Activated CD8-positive, alpha-beta memory T cell treated with anti-CD3 and anti-CD28 coated beads for 24 hours (primary cell): ENCODE data around the gene NF2.

Experiments
- DNase-seq: peaks from one replicate; pipeline ENCODE4 v3.0.0-alpha.2; 2020

The NF2 gene

DNA sequence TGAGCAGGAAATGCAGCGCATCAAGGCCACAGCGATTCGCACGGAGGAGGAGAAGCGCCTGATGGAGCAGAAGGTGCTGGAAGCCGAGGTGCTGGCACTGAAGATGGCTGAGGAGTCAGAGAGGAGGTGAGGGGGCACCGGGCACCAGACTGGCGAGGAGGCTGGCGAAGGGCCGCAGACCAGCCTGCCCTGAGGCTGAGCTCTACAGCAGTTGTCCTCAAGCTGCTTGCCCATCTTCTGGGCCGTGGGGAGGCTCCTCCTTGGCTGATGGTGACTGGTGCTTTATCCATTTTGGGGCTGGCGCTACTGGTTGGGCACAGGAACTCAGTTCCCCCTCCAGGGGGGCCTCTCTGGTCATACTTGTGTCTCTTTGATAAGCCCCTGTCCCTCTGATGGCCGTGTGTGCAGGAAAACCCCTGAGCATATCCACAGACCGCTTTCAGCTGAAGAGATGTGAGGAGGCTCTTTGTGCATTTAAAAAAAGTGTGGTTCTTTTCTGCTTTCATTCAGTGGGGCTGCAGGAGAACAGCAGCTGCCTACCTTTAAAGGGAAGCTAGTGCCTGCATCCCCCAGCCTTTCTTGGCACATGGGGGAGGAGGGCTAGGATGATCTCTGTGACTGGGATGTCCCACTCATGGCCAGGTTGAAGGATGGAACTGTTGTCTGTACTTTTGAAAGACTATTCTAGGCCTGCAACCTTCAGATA is 70.1 kb downstream of the NF2 start:
- DNase-seq, result no peak

DNA sequence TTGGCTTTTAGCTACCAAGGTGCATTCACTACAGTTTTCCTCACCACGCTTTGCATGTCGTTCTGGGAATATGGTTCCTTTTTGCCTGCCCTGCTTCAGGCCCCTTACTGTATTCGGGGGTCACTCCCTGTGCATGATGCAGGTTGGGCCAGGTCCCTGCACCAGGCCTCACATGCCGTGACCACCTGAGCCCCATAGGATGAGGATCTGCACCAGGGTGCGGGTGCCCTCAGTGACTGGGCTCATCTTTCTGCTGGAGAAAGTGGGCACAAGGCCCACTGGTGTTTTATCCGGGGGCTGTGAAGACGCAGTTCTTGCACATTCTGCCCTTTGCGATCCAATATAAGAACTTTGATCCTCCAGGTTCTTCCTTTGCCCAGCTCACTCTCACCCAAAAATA is 70.7 kb downstream of the NF2 start:
- DNase-seq, result no peak

DNA sequence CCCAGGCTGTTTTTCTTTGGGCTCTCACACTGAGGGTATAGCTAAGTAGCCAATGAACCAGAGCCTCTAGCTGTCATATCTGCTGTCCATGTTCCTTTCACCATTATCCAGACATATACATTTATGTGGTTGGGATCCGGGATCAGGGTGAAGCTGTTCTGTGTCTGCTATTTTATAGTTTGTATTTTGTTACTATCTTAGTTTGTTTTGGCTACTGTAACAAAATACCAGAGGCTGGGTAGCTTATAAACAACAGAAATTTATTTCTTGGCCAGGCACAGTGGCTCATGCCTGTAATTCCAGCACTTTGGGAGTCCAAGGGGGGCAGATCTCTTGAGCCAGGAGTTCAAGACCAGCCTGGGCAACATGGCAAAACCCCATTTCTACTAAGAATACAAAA is 75.9 kb downstream of the NF2 start:
- no peak for DNase-seq

DNA sequence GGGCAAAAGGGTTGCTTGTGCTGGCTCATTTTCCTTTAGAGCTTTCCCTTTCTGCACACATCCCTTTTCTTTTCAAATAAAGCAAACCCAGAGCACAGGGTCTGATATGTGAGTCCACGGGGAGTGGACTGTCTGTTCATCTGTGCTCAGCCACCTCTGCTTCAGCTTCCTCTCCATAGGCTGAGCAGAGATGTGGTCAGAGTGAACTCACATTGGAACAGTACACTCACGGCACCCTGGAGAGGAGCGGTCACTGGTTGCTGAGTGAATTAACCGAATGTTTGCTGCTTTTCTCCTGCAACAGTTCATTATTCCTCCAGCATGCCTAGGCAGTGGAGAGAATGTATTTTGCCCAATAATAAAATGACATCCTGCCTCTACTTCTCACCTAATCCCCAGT is 80.1 kb downstream of the NF2 start:
- DNase-seq, result no peak

DNA sequence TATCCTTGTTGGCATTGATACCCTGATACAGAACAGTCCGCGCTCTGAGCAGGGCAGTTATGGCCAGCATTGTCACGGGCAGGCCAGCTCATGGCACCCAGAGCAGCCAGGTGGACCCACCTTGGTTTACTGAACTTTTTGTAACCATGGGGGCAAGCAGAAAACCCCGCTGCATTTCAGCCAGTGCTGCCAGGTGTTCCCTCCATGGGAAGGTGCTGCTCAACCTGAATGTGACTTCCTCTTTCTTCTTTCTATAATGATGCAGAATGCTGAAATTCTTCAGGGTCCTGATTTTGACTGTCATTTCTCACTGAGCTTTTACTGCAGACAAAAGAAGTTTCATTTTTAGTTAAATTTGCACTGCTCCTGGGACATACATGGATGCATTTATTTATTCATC is 80.8 kb downstream of the NF2 start:
- no peak for DNase-seq

DNA sequence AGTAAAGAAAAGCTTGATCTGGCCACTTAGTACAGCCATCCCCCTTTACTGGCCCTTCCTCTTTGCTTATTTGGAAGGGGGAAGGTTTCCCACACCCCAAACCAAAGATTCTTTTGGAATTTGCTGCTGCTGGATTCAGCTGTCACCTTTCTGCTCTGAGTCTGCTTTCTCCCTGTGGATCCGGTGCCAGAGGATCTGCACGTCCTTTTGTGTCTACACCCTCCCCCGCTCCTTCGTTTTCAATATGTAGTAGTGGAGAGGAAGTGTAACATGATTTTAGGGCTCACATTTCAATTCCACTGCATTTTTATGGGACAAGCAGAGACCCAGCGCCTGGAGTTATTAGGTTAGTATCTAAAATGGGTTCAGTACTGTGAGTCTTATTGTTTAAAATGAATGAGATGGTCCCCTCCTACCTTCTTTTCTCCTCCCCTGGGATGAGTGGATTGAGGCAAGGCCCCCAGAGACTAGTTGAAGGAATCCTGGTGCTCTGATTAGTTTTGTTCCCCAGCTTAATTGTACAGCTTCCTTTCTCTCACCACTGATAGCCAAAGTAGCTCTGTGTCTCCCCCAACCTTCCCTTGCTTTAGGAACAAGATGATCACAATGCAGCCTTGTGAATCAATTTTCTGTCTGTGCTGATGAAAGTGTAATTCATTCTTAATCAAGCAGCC is 85.9 kb downstream of the NF2 start:
- no peak for DNase-seq

DNA sequence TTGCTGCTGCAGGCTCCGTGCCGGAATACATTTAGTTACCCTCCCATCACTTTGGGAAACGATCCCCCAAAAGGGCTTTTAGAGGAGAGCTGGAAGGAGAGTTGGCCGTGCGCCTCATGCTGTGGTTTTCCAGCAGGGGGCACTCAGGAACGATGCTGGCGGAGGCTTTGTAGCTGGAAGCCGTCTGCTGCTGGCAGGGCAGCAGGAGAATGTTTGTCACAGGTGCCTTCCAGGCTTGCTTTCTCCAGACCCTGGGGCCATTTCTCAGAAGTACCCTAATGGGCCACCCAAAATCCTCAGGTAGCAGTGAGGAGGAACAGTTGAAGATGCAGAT is 86.4 kb downstream of the NF2 start:
- DNase-seq, result peak; percentile 69

DNA sequence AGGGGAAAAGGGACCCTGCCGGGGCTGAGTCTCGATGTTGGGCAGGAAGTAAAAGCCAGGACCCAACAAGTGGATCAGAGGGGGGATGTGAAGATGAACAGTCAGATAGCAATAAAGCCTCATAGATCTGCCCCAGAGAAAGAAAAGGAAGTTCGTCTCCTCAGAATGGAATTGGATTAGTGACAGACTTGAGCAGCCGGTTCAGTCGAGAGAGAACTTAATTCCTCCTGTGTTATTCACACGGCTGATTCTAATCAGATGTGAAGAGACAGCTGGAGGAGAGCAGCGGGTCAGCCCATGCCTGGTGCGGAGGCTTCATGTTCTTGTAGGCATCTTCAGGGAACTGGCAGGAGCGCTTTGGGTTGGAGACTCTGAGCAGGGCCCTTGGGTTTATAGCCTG is 87.0 kb downstream of the NF2 start:
- DNase-seq, result no peak

DNA sequence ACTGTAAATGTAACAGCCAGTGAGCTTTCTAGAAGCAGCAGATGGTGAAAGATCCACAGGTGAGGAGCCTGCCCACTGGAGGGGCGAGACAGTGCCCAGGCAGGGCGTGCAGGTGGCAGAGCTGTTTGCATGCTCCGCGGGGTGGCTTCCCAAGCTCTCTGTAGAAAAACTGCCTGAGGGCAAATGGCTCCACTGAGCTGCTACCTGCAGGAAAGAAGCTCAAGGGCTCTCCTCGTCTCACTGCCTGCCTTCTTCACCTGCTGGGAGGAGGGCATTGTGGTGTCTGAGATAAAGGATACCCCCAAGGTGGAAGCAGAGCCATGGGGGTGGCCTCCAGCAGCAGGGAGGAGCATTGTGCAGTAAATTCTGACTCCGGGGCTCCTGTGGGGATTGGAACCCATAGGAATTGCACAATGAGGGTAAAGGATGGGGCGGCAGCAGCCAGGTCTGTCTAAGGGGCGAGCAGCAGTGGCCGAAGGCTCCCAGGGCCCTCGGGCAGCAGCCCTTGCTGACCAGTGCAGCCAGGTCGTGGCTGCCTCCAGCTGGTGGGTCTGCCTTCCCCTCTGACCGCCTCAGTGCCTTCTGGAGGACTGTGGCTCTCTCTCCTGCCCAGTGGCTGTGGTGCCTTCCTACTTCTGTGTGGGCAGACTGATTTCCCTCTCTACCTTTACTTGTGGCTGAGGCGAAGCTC is 88.3 kb downstream of the NF2 start:
- no peak for DNase-seq

DNA sequence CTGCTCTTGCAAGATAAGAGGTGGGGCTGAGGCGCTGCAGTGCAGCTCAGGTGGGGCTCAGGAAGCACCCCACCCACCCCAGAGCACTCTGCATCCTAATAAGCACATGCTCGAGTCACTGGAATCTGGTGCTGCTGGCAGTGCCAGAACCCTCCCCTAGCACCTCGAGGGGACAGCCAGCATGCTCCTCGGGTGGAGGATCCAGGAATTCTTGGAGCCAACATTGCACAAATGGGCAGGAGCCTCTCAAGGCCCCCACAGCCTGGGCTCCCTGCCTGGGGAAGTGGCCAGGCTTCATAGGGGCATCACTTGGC is 88.9 kb downstream of the NF2 start:
- no peak for DNase-seq

DNA sequence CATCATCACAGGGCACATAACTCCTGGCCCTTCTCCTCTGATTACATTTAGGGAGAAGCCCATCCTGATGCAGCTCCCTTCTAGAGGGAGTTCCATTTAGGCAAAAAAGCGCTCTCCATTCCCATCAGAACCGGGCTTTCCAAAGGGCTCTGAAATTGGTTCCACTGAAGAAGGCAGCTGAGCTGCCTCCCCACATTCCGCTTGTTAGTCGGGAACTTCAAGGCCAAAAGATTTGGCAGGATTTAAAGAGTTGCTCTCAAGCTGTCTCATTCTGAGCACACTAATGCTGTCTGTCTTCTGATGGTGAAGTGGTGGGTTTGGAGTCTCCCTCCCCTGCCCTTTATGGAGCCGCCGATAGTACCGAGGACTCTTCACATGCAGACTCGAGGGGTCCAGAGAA is 89.7 kb downstream of the NF2 start:
- no peak for DNase-seq

DNA sequence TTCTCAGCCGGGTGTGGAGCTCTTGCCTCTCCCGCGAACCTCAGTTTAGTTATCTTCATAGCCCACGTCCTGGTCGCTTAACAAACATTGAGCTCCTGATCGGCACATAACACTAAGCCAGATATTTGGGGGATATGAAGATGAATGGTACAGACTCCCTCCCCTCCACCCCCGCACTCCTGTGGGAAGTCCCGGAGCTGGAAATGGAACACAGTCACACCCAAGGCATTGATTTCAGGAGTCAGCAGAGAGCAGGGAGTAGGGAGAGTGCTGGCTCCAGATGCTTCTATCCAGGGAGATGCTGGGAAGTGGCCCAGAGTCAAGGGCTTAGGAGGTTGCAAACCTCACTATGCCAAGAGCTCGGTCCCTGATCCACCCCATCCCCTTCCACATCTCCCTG is 90.2 kb downstream of the NF2 start:
- no peak for DNase-seq

DNA sequence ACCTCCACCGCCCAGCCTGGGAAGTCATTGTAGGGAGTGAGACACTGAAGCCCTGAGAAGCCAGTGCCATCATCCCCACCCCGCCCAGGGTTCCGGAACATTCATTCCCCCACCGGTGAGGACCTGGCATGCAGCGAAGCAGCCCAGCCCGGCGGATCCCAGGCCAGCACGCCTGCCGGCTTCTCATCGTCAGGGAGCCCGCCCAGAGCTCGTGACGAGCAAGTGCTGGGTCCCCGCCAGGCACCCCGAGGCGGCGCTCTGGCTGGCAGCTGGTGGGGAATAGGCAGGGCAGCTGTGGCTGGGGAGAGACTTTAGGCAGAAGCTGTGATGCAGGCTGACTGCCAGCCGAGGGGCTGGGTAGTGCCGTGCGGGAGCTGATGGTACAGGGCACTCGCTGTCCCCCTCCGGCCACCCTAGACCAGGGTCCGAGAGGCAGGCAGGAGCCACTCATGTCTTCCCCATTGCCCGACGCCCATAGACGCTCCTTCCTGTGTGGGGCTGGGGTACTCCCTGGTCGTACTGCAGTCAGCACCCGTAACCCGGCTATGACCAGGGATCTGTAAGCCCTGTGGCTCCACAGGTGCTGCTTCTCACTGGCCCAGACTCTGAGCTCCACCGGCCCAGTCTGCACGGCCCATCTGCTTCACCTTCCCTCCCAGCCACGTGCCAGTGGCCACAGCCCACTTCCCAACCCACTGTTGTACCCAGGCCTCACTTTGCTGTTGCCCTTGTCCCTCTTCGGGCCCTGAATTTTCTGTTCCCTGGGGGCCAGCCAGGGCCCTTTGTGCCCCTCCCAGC is 91.9 kb downstream of the NF2 start:
- DNase-seq, result no peak

DNA sequence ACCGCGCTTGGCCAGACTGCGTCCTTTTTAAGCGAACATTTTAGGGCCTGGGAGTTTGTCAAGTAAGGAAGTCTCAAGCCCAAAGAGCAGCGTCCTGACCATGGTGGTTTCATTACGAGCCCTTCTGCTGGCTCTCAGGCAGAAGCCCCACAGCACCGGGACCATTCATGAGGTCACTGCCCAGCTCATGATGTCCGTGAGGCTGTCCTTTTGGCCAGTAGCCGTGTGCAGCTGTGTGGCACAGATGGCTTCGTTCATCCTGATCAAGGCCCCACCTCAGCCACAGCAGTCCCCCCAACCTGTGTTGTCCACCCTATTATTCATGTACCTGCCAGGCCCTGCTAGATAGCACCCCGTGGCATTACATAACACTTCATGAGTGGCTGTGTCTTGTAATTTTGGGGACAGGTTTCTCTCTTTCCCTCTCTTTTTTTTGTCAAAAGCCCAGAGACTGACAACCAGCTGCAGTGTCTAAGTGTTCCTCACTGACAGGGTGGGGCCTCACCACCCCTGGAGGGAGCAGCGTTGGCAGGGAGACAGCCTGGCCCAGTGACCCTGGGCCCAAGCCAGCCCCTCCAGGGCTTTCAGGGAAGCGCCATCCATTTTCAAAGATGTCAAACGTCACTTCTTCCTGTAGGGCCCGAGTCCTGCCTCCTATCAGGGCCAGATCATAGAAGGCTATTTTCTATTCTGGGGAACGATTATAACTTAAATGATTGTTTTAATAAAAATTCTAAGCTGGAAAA is 94.6 kb downstream of the NF2 start:
- no peak for DNase-seq

DNA sequence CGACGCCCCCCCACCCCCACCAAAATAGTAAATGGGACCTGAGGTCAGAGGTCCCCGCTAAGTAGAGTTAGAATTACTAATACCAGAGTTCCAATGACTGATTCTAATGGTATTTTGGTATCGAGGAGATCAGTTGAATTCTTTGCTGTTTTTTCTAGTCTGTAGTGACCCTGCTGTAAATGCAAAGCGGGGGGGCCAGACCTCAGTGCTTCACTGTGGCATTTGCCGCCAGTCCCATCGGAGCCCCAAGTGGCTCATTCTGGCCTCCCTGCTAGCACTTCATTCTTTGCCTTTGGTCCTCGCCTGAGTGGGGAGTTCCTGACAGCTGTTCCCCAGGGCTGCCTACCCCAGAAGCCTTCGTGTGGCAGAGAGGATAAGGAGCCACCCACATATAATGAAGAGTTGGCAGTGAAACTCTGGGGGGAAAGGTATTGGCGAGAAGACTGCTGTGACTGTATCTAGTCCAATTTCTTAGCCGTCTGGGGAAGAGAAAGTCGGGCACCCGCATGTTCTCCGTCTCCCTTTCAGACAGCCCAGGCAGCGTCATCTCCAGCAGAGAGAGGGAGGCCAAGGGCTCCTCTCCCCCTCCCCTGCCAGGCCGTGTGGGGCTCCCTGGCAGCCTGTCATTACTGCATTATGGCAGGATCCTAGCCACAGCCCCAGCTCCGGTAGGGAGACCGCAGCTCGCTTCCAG is 96.9 kb downstream of the NF2 start:
- no peak for DNase-seq

DNA sequence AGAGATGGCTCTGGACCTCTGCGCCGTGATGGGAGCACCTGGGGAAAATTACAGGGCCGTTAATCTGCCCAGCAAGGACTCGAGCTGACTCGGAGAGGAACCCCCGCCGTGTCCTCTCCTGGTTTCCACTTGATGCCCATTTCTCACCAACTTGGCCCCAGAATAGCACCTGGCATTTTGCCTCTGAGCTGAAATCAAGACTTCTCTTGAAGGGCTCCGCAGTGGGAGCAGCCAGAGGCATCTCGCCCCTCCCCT is 97.4 kb downstream of the NF2 start:
- no peak for DNase-seq

DNA sequence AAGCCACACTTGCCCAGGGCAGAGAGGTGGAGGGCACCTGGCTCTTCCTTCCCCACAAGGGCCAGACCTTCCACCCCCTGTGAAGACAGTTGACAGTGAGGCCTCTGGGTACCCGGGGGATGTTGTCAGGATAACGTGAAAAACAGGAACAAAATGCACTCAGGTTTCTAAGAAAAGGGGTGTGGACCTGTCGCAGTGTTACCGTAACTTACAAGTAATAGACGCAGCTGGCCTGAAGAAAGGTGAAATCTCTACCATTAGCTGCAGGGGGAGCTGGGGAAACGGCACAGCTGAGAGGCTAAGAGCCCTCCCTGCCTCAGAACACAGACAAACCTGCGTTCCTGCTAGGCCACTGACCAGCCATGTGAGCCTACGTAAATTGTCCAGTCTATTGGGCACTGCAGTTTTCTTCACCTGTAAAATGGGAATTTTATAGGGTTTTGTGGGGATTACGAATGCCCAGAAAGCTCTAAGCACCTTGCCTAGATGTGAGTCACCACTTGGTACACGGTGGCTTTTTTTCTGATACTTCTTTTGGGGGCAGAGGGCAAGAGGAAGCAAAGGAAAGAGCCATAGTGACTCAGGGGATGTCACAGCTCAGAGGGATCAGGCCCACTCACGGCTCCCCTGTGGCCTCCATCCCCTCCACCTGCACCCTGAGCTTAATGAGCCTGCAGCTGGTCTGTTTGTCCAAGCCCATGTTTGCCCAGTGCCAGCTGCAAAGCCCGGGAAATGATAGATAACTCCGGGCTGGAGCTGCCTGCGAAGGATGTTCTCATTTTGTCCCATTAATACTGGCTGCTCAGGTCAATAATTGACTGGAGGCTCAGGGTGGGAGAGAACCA is 97.9 kb downstream of the NF2 start:
- DNase-seq, result no peak

DNA sequence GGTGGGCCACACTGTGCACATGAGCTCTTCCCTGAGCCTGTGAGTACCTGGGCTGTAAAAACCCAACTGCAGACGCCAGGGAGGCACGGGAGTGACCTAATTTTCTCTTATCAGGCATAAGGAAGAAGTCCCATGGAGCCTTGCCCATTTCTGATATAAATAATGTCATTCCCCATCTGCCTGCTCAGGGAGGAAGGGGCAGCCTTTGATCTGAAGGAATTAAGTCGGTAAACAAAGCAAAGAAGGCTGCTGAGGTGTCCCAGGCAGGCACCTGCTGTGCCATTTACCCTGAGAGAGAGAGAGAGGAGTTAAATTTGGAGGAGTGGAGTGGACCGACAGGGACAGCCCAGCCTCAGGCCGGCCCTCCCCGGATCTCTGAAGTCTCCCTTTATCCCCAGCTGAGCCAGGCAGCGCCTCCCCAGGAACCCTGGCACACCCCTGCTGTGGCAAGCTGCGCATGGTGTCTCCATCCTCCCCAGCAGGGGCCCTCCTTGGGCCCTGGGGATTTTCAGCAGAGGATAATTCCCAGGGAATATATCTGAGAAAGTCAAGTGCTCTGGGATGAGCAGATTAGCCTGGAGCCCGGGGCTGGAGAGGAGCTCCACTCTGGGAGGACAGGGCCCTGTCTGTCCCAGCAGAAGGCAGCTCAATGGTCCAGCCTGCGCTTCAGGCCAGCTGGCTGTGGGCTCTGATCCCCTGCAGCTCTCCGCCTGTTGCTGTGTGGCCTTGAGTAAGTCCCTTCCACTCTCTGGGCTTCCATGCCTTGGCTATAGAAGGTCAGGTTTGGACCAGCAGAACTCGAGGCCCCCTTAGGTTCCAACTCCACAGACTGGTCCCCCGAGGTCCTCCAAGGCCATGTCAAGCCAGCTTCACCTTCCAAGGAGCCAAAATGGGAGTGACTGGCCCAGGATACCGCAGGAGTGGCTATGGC is 98.8 kb downstream of the NF2 start:
- DNase-seq, result no peak

DNA sequence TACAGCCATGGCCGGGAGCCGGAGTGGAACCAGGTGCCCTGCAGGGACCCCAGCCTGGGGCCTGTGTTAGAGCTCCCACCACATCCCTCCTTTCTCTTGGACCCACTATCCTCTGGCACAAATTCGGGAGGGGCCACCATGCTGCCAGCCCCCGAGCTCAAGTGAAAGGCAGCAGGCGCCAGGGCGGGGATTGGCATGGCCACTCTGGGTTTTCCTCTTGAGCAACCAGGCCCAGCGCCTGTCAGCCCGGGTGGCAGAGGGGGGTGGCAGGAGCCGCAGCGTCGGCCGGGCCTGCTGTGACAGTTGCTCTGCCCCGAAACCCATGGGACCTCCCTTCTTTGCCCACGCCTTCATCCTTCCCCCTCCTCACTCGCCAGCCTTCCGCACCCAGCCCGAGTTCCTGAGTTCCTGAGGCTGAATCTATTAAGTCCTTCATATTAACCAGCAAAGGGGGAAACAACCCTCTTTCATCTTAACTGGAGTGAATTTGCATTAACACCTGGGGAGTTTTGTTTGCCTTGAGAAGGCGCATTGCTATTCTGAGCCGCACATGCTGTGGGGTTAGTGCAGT is 99.6 kb downstream of the NF2 start:
- no peak for DNase-seq

DNA sequence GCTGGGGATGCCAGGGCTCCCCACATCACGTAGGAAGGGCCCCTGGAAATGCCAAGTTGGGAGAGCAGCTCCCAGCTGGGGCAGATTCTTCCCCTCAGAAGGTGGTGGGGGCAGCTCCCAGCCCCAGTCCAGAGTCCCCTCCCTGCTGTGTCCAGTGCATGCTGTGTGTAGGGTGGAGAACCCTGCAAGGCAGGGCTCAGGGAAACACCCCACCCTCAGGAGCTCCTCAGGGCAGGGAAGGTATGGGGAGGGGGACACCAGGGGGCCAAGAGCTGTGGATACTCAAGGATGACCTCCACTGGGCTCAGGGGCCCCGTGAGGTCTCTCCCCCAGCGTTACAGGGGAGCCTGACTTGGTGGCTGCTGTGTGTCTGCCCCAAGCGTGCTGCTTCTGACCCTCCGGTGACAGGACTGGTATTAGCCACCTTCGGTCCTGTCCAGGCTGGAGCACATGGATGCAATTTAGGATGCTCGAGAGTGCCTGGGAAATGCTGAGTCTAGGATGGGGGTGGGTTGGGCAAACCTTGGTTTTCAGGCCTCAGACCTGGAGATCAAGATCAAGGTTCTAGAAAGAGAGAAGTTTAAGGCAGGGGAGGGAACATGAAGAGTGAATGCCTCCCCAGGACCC is 100.2 kb downstream of the NF2 start:
- DNase-seq, result no peak
